NCI-H446 (cell line): ENCODE measurements around the gene PABPN1.
A peak's percentile ranks its signal among the peaks of the same experiment; 100 is the strongest.
"Not testable (repeated sequence)": the region's sequence is repeated elsewhere in the genome, so short reads cannot be mapped to it uniquely, and the experiment has no call there.

Experiments used
- DNase-seq, 2 experiments: peaks; one replicate each; lab custom pipeline; 2025; lab: John Stamatoyannopoulos, UW

The PABPN1 gene

DNA sequence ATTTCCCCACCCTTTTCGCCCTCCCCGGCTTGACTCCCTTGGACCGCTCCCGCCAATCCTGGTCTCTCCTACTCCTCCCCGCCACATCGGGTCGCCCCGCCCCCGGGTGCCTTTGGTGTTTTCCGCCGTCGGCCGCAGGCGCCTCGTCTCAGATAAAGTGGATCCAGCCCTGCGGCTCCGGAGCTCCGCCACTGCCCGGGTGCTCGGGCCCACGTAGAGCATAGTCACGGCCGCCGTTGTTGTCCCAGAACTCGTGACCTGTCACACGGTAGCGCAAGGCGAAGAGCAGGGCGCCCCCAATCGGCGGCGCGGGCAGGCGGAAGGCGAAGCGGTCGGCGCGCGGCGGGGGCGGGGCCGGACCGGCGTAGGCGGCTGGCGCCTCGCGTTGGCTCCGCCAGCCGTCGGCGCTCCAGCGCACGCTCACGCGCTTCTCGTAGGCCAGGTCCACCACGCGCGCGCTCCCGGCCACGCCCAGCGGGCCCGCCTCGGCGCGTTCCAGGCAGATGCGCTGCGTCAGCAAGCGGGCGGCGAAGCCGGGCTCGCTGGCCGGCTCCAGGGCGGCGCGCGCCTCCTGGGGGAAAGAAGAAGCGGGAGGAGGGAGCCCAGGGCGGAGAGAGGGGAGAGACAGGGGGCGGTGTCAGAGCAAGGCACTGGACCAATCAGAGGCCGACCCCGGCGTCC is 19.8 kb upstream of the PABPN1 start:
- peak; percentile 97 to 100 for DNase-seq

GRCh38 chr14:23301969-23302289 is 19.3 kb upstream of the PABPN1 start:
- no peak for DNase-seq

DNA sequence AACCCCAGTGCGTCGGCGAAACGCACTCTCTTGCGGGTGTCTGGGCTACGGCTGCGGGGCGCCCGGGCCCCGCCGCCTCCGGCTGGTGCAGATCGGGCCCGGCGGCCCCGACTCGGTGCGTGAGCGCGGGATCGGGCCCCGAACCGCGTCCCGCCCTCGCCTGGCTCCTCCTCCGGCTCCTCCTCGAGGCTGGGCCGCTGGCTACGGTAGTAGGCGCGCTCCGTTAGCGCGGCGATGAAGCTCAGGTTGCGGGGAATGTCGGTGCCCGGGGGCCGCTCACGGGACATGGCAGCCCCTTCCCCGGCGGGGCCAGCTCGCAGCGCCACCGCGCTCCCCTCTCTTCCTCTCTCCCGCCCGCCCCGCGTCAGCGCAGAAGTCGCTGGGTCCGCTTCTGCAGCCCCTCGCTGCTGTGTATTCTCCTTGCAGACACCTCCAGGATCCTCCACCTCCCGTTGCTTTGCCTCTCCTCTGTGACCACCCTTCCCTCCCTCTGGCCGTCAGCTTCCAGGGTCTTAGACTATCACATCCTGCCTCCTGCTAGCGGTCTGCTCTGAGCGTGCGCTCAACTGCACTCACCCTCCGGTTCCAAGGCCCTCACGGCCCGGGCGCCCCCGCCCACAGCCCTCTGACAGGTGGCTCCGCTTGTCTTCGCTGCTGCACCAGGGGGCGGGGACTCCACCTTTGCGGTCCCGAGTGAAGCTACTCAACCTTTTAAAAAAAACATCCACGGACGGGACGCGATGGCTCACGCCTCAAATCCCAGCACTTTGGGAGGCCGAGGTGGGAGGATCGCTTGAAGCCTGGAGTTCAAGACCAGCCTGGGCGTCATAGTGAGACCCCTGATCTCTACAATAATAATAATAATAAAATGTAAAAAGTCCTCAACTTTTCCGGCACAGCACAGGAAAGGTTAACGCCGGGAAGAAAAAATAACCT is 18.7 kb upstream of the PABPN1 start, which contains the start of gene PPP1R3E:
Gene PPP1R3E (minus strand): TSS at position 570 of the 936 bp plus-strand sequence. CDS start 283 bp downstream, at position 287.
- DNase-seq, result peak; percentile 64 to 72

DNA sequence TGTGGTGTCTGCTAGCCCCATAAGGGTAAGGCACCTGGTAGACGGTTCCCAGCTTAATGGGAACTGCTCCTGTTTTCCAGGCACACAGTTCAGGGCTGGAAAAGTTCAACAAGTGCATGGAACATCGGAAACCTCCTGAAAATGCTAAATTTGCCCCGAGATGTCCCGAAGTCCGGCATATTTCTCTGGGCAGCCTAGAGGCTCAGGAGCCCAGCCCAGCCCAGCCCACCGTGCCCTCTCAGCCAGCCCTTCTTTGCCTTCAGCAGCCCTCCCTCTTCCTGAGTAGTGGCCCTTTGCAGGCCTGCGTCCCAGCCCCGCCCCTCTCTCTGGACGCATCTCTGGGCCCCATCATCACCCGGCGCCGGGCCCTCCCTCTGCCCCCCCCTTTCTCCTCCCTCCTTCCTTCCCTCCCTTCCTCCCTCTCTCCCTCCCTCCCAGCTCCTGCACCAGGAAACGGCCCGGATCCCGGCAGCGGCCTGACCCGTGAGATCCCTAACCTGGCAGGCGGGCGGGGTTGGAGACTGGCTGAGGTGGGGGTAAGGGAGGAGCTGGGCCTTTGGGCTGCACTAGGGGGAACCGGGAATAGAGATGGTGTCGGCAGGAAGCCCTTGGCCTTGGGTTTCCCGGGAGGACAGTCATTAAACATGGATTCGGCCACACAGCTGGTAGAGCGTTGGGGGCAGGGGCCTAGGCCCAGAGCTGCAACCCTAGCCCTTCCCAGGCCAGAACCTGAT is 14.7 kb upstream of the PABPN1 start, which contains the start of gene BCL2L2:
Gene BCL2L2 (plus strand): TSS at position 422 of the 734 bp plus-strand sequence. CDS start 935 bp downstream, outside the sequence.
- peak; percentile 77 to 80 for DNase-seq

- no peak for DNase-seq
These were observed 14.1 kb upstream of the PABPN1 start for GRCh38 chr14:23307146-23307530.

DNA sequence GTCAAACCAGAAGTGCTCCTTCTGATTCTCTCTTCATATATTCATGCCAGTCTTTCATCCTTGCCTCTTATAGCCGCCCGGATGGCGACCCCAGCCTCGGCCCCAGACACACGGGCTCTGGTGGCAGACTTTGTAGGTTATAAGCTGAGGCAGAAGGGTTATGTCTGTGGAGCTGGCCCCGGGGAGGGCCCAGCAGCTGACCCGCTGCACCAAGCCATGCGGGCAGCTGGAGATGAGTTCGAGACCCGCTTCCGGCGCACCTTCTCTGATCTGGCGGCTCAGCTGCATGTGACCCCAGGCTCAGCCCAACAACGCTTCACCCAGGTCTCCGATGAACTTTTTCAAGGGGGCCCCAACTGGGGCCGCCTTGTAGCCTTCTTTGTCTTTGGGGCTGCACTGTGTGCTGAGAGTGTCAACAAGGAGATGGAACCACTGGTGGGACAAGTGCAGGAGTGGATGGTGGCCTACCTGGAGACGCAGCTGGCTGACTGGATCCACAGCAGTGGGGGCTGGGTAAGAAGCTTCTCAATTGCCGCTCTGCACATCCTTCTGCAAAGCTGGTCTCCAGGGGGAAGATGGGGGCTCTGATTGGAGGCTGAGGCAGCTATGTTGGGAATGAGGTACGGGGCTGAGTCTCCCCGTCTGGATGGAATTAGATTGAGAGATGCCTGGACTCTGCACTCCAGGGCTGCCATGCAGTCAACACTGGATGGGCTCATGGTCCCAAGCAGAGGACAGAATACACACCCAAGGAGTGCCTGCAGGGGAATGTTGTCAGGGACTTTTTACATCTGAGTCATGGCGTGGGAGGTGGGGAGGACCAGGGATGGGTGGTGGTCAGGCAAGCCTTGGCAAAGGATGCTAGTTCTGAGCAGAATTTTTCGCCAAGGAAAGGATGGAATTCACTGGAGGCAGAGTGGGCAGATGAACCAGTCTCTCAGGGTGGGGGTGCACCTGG is 13.3 kb upstream of the PABPN1 start:
- no peak for DNase-seq

DNA sequence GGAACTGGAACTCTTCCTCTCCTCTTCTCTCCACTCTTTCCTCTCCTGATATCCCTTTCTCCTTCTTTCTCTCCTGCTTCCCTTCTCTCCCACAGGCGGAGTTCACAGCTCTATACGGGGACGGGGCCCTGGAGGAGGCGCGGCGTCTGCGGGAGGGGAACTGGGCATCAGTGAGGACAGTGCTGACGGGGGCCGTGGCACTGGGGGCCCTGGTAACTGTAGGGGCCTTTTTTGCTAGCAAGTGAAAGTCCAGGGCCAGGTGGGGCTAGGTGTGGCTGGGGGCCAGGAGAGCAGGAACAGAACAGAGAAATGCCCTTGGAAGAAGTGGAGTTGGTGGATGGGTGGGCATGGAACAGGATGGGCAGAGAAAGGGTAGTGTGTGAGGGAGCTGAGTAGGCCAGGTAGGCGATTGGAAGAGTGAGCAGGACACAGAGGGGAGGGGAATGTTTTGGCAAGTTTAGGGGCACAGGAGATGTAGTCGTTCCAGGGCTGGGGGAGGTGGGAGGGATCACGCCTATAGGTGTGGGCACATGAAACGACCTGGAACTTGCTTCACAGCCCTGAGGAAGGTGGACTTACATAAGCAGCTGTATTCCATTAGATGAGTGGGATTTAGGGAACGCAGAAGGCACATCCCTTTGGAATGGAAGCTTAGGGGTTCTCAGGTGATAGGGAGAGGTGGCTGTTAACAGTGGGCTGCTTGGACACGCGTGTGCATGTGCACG is 12.4 kb upstream of the PABPN1 start:
- no peak for DNase-seq

DNA sequence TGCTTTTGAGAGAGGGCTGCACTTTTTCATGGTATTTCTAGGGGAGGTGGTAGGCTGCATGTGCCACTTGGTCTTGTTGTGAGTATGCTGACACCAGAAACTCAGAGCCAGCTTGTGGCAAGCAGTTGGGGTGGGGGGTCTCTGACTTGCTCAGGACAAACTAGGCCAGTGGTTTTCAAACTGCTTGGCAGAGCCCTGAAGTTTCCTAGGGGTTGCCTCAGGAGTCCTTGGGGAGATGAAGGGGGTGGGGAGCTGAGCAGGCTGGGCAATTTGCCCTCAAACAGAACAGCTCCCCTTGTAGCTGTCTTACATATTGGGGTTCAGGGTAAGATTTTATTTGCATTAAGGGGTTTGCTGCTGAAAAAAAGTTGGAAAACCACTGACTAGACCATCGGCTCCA is 10.7 kb upstream of the PABPN1 start:
- no peak for DNase-seq

DNA sequence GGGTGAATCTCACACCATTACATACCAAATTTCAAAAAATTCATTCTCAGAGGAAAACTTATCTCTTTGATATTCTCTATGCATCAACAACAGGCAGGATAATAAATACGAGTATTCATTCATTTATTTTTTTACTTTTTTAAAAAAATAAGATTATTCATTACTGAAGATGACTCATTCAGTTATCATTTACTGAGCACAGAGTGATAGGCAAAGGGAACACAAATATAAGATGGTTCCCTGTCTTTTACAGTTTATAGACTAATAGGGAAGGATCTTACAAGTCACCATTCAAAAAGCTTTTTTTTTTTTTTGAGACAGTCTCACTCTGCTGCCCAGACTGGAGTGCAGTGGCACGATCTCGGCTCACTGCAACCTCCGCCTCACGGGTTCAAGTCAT is 5.0 kb upstream of the PABPN1 start:
- no peak for DNase-seq

DNA sequence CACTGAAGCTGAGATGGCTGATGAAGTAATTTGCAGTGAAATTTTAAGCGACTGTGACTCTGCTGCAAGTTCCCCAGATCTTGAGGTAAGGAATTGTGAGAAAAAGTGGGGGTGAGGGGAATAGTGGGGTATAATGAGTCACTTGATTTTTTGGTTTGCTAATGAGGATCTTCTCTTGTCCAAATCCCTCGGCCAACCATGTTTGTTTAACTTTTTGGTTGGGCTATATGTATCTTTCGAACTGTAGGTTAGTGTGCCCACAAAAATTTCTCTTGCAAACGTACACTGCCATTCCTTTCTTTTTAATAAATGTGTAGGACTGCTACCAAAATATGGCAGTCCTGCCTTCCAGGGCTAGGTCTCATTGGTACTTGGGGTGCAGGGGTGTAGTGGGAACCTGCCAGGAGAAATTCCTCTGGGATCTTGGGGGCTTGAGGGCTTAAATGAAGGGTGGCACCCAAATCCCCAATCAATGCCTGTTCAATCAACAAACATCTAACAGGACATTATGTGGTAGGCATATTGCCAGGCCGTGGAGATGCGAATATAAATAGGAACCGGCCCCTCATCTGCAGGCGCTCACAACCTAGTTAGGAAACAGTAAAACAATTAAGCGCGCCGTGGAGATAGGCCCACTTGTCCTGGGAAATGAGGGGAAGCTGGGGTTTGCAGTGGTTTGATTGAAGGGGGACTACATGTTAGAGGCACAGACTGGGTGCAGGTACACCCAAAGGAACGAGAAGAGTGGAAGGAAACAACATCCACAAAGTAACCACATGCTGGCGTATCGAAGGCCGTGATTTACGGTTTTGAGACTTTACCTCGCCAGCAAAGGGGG is 1.3 kb upstream of the PABPN1 start:
- no peak for DNase-seq

DNA sequence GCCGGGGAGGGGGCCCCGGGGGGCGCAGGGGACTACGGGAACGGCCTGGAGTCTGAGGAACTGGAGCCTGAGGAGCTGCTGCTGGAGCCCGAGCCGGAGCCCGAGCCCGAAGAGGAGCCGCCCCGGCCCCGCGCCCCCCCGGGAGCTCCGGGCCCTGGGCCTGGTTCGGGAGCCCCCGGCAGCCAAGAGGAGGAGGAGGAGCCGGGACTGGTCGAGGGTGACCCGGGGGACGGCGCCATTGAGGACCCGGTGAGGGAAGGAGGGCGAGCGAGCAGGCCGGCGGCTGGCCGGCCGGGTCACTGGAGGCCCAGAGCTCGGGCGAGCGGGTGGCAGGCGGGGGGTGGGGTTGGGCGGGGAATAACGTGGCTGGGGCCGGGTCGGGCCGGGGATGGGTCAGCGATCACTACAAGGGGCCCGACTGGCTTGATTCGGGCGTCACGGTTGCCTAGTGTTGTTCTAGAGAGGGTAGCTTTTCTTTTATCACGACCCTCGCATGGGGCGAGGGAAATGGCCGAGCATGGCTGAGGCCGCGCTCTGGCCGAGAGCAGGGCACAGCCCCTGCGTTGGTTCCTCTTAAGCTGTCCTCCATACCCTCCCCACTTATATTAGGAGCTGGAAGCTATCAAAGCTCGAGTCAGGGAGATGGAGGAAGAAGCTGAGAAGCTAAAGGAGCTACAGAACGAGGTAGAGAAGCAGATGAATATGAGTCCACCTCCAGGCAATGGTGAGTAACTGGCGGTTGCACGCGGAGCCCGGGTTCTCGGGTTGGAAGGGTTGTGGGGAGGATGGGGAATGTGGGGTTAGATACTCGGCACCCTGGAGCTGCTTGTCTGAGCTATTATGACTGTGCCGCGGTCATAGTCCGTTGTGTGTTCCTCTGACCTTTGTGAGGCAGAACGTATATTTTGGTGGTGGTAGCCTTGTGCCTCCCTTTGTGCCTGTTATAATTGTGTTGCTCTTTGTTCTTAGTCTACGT is 603 bp downstream of the PABPN1 start:
- no peak for DNase-seq

- DNase-seq, result no peak
These were observed 1.6 kb downstream of the PABPN1 start for GRCh38 chr14:23322568-23323517.

- DNase-seq, result no peak
These were observed 2.7 kb downstream of the PABPN1 start for GRCh38 chr14:23323838-23324454.

- DNase-seq, result no peak
These were observed 3.2 kb downstream of the PABPN1 start for GRCh38 chr14:23324455-23324846.

DNA sequence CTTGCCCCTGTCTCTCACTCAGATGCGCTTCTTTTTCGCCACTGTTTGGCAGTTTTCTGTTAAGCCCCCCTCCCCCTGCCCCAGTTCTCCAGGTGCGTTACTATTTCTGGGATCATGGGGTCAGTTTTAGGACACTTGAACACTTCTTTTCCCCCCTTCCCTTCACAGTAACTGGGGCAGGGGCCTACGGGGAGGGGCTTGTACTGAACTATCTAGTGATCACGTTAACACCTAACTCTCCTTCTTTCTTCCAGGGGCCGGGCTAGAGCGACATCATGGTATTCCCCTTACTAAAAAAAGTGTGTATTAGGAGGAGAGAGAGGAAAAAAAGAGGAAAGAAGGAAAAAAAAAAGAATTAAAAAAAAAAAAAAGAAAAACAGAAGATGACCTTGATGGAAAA is 3.7 kb downstream of the PABPN1 start:
- no peak for DNase-seq

GRCh38 chr14:23325746-23326145 is 4.5 kb downstream of the PABPN1 start:
- DNase-seq, result not testable (repeated sequence)
